Superior temporal gyrus (tissue), 1 donor: Measurements from ENCODE around the gene SMIM36.
A peak's percentile ranks its signal among the peaks of the same experiment; 100 is the strongest.
"Not testable (repeated sequence)": the region's sequence is repeated elsewhere in the genome, so short reads cannot be mapped to it uniquely, and the experiment has no call there.

ENCODE experiments used
- DNase-seq: peaks from one replicate; pipeline ENCODE4 v3.0.0-alpha.2; 2016; ENCODE audit errors: extremely low spot score

SMIM36 gene

DNA sequence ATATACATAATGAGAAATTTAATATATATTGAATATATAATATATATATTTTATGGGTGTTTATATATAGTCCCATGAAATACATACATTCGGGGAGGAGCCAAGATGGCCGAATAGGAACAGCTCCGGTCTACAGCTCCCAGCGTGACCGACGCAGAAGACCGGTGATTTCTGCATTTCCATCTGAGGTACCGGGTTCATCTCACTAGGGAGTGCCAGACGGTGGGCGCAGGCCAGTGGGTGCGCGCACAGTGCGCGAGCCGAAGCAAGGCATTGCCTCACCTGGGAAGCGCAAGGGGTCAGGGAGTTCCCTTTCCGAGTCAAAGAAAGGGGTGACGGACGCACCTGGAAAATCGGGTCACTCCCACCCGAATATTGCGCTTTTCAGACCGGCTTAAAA lies 9.6 kb downstream of the SMIM36 start:
- not testable (repeated sequence) for DNase-seq

DNA sequence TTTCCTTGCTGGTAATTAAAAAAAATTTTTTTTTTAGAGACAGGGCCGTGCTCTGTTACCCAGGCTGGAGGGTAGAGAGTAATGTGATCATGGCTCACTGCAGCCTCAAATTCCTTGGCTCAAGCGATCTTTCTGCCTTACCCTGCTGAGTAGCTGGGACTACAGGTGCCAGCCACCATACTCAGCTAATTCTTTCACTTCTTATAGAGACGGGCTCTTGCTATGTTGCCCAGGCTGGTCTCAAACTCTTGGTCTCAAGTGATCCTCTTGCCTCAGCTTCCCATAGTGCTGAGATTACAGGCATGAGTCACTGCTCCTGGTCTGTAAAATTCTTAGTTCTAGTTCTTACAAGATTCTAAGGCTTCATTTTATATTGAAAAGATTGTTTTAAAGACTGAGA lies 11.1 kb downstream of the SMIM36 start:
- DNase-seq = no peak

DNA sequence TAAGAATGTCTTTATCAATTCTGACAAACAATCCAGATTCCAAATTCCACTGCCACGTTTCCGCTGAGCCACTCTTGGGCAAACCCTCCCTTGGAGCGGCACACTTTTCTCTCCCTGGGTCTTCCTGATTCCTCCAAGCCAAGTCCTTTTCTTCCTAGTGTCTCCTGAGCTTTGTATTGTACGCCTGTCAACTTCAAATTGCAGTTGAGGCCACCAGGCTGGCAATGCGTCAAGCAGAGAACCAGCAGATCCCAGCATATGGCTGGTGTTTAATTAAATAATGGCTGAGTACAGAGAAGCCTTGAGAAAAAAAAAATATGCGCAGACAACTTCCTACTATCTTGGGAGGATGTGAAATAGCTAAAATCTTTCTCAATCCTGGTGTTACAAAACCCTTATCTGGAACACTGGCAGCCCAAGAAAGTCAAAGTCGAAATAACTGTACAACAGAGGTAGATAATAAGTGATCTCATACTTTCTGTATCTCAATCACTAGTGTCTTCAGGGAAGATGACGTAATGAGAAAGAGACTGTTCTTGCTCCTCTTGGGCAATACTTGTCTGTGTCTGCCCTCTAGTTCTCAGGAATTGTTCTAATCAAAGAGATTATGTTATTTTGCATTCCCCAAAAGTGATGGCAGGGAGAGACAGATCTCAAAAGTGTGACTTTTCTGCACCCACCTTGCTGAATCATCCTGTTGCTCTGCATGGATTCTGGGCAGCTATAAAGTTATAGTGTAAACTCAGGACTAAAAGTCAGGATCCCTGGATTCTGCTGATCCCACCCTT lies 15.0 kb downstream of the SMIM36 start:
- DNase-seq = peak; percentile 50

DNA sequence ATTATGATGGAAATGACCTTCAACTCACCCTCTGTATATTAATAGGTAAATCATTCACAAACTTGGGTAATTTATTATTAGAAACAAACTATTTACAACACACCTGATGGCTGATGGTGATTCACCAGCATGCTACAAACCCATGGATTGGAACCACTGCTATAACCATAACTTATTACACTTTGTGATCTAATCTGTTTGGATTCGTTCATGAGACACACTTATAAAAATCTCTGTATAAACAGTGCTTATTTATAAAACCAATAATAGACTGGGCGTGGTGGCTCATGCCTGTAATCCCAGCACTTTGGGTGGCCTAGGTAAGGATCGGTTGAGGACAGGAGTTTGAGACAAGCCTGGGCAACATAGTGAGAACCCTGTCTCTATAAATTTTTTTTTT lies 16.0 kb downstream of the SMIM36 start:
- DNase-seq = no peak

DNA sequence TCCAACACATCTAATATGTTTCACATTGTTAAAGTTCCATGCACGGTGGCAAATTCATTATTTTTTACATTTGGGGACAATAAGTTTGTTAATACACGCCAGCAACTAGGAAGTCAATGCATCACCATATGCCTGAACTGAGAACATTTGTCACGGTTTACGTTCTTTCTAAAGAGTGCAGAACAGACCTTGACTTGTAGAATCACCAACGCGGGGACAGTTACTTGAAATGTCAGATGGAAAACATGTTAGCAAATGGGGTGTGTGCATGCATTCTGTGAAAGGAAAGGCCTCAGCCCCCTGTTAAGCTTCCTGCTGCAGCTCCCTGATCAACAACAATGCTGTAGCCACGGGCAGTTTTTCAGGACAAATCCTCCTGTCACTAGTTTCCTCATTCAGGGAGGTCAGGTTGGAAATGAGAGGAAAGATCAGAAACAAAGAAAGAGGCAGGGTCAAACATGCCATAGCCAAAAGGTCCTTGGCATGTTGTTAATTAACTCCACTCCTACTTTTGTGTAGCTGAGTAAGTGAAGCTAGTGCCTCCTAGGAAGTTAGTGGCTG lies 18.4 kb downstream of the SMIM36 start:
- no peak for DNase-seq

DNA sequence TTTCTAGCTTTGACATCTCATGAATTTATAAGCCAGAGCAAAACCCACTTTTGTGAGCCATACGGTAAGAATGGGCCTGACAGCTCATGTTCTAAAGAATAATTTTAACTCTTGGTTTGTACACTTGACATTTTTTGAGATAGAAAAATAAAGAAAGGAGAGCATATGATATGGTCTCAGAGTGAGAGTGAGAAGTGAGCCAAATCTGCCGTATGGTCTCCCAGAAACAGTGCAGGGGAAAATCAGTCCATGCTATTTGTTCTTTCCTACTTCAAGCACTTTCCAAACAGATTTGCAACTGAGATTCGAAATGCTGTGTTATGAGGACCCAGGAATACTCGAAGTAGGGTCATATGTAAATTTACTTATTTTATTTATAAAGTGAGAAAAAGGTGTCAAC lies 20.9 kb downstream of the SMIM36 start:
- DNase-seq = no peak

DNA sequence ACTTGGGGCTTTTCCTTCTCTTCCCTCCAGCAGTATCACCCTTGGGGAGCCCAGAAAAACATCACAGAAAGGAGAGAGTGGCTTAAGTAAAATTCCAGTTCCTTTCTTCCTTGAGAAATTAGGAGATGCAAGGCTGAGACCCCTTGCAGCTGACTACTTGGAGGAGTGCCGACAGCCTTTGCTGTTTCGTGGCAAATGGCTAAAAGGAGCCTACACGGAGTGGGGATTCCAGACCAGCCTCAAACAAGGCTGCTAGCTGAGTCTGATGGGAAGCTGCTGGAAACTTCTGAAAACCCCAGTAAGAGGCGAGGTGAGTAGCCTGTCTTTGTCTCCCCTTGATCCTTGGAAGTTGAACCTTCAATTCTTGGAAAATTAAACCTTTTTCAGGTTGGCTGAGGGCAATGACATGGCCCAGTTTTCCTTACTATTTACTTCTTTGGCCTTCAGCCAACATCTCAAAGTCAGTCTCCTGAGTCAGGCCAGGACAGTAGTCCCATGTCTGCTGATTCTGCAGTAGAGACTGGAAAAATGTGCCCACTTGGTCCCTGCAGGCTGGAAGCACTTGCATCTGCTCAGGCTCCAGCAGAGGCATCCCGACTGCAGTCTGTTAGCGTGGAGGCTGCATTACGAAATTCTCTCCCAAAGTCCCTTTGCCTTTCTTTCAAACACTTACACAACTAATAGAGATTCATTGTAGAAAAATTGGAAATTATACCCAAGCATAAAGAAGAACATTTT lies 23.4 kb downstream of the SMIM36 start:
- no peak for DNase-seq

DNA sequence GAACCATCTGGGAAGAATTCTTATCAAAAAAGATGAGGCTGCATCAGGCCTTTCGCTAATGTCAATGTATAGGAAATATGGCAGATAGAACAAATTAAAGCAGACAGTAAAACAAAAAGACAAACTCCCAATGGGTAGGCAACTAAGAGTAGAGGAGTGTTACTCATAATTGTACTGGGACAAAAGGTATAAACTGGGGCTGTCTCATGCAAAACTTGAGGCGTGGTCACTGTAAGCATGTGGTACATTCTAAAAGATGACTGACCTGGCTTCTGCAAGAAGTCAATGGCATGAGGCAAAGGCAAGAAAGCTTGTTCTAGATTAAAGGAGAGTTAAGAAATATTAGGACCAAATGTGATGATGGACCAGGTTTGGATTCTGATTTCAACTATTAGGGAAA lies 26.7 kb downstream of the SMIM36 start:
- no peak for DNase-seq

DNA sequence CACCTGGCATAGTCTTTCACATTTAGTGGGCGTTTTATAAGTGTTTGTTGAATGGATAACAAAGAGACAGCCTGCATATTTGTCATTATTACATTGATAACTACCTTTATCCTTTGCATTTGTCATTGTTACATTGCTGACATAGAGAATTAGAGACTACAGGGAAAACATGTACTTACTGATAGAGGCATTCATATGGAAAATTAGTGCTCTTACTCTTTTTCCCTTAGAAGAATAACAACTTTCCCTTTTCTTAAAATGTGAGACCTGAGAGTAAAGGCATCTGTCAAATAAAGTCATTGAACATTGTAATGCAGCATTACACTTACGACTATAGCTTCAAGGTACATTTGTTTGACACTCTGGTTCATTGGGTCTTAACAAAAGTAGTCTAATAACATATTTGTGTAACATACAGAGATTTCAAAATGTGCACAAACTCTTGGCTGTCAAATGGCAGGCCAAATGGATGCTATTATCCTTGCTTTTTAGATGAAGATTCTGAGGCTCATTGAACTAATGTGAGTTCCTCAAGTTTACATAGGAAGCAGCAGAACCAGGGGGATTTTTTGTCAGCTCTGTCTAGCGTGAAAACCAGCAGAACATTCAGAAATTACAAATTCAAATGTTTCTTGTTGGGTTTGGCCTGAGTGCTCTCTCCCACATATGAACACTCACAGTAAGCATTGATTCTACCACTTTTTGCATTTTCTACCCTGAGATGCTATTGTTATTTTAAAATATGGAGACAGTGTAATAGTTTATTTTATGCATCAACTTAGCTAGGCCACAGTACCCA lies 28.5 kb downstream of the SMIM36 start:
- no peak for DNase-seq

DNA sequence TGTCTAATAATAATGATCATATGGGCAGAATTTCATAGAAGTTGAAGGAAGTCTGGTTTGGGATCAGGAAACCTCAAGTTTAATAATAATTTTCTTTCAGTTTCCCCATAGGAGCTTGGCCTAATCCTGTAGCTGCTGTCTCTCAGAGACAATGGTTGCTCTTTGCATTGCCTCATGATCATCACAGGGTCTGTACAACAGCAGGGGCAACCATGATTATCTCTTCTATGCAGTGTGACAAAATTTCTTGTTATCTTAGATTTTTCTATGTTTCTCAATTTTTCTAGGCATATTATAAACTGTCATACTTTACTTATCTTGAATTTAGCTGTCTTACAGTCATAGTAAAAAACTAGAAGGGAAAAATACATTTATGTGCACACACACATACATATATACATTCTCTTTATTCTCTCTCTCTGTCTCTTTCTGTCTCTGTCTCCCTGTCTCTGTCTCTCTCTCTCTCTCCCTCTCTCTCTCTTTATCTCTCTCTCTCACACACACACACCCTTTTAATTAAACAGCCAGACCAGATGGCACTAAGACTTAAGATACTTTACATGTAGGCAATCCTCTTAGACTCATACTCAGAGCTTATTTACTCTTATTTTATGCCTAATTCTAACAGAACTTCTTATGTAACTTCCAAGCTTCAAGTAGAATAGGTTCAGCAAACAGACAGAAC lies 30.5 kb downstream of the SMIM36 start:
- no peak for DNase-seq

DNA sequence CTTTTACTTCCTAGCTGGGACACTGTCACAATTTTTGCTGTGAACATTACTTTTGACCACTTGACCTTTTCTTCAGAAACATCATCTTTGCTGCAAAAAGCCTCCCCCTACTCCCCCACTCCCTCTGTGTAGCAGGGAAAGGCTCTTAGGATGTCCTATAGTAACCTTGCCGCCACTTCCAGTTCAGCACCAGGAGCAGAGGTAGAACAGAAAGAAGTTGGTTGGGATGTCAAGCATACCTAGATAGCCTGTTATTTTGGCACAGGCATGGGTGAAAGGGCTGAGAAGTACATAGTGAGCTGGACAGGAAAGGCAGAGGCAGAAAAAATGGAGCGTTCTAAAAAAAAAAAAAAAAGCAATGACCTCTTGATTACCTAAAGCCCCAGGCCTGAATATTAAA lies 31.3 kb downstream of the SMIM36 start:
- DNase-seq = no peak

DNA sequence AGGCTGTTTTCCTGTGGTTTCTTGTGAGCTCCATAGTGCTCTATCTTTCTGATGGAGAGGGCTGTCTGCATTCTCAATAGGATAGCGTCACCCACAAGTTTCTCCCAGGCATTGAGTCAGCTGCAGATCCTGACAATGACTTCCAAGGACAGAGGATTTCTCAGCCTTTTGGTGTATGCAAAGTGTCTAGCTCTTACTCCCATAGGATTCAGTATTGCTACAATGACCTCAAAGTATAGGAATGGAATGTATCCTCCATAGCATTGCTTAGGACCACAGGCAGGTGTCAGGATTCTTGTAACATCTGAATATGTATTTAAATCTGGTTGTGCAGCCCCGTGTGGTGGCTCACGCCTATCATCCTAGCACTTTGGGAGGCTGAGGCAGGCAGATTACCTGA lies 32.3 kb downstream of the SMIM36 start:
- DNase-seq = no peak

DNA sequence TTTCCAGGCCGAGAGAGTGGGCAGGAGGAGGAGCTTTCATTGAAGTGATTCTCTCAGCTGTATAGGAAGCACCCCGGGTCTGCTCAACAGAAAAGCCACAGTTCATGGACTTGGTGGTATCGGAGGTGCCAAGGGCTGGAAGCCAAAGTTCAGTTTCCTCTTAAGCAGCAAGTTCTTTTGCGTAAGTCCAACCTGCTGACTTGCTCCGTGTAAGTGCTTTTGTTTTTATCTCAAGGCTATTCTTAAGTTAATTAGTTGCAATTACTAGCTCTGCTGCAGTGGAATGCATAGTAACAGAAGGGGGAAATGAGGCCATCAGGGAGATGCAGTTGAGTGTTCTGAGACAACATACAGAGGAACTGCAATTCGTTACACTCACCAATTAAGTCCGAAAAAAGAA lies 44.6 kb downstream of the SMIM36 start:
- DNase-seq = no peak

DNA sequence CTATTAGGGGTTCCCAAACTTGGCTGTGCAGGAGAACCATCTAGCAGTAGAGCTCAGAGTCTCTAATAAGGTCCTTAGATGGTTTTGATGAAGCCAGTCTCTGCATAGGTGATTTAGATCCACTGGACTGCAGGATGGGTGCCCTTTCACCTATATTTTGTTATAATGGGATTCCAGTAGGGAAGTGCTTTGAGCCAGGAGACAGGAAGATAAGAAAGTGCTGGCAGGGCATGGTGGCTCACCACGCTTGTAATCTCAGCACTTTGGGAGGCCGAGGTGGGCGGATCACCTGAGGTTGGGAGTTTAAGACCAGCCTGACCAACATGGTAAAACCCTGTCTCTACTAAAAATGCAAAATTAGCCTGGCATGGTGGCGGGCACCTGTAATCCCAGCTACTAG lies 45.5 kb downstream of the SMIM36 start:
- DNase-seq = not testable (repeated sequence)

DNA sequence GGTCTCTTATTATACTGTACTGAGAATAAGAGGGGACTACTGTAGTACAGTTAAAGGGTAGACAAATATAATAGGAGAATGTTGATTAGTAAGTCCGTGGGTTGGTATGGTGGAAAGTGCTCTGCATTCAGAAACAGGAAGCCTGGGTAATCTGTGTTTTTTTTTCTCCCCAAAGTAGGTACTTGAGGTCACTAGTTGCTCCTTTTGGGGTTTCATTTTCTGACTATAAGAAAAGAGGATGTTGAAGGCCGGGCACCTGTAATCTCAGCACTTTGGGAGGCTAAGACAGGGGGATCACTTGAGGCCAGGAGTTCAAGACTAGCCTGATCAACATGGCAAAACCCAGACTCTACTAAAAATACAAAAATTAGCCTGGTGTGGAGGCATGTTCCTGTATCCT lies 47.7 kb downstream of the SMIM36 start:
- no peak for DNase-seq

DNA sequence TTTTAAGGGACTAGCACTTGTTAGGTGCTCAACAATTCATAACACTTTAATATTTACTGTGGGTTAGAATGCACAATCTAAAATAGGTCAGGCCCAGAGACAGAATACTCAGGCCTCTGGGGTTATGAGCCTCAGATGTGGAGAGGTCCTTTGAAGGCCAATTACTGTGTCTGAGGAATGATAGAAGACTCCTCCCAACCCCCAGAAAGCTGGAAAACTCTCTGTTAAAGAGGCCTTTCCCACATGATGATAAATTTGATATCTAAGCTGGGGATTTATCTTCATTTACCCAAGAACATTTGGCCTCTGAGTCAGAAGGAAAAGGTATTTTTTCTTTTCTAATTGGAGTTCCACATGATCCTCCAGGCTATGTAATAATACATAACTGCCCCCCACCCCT lies 48.5 kb downstream of the SMIM36 start:
- no peak for DNase-seq

DNA sequence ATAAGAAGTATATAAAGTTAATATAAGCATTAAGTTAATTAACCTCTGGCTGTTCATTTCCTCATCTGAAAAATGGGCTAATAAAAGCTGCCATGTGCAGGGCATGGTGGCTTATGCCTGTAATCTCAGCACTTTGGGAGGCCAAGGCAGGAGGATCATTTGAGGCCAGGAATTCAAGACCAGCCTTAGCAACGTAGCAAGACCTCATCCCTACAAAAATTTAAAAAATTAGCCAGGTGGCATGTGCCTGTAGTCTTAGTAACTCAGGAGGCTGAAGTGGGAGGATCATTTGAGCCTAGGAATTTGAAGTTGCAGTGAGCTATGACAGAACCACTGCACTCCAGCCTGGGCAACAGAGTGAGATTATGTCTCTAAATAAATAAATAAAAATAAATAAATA lies 49.0 kb downstream of the SMIM36 start:
- no peak for DNase-seq

DNA sequence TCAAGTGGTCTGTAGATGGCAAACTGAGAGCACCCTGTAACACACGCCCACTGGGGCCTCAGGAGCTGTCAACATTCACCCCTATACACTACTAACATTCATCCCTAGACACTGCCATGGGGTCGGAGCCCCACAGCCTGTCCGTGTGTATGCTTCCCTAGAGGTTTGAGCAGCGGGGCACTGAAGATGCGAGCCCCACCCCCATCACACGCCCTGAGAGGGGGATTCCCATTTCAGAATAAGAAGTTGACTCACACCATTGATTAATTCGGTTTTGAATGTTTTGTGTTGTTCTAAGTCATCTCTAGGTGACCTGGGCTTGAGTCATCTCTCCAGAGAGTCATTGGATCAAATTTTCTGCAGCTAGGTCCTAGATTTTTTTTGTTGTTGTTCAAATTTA lies 52.3 kb downstream of the SMIM36 start:
- no peak for DNase-seq

DNA sequence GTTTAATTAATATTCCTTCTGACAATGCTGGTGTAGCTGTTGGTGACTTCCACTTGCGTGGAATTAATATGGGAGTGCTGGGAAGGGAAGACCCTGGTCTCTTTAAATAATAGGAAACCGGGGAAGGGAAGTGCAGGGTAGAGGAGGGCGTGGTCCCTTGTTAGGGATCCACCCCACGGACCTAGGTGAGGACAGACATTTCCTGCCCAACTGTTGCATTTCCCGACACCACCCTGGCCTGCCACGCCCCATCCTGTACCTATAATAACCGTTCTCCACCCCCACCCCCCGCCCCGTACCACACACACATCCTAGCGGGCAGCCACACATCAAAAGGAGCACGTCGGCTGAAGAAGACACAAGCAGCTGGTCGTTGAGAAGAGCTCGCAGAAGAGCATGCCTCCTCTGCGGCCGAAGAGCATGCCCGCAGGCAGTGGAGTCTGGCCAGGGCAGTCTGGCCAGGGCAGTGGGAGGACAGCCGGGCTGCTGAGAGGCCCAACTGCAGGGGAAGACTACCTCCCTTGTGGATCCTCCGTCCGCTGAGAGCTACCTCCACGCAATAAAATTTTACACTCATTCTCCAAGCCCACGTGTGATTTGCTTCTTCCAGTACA lies 52.9 kb downstream of the SMIM36 start:
- no peak for DNase-seq

DNA sequence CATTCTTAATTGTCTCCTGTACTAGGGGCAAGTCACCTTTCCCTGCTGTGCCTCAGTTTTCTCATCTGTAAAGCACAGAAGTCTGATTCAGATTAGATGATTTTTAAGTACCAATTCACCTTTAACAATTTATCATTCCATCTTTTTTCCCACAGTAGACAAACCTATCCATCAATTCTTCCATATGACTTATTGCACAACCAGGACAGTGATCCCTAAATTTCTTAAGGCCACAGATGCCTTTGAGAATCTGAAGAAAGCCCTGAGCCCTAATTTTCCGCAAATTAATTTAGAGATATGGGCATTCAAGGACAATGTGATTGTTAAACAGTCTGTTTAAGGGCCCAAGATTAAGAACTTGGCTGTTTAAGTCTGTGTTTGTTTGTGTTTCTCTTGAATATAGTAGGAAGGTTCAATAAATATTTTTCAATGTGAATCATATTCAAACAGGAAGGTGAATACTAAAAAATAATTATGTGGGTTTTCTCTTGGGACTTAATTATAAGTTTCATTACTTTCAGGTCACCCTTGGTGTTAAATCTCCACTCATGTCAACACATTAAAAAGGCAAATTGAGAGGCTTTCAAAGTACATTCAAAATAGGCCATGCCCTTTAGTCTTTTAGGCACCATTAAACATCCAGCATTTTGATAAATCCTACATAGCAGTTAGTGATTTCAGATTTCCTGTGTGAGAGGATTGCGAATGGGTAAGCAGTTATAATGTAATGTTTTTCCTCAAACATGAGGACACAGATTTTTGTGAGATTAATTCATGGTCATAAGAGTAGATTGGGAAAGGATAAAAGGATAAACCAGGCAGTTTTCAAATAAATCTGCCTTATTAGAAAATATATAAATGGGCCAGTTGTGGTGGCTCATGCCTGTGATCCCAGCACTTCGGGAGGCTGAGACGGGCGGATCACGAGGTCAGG lies 54.7 kb downstream of the SMIM36 start:
- DNase-seq = no peak
